ENCODE measurements around the gene SMC2.

Gene SMC2

DNA sequence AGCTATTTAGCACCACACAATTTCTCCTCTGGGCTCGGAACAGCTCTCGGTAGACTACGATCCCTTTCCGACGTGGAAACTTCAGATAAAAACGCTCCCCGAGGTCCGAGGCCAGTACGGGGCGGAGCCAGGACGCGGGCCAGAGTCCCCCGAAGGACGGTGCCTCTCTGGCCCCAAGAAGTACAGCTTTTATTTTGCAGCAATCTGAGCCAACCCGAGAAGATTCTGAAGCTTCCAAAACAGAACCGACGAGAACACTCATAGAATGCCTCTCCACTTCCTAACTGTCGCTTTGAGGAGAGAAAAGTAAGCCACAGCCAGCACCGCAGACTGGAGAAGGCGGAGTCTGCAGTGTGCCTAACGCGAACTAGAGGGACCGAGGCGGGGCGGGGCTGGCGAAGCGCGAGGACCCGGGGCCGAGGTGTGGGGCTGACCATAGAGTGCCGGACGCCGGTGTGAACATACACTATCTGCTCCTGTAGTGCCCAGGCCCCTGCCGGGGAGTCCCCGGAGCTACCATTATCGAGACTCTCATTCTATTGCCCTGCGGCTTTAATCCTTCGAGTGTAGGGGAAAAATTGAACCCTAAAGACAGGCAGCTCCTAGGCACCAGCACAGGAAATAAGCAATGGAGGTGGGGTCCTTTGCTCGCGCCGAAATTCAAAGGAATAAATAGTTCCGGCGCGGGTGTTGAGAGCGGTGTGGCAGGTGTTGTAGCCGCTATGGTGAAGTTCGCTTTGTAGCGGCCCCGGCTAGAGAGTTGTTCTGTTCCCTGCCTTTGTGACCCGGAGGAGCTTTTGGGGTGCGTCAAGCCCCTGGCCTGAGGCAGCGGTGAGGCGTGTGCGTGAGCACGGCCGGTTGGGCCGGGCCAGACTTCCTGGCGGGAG is at the start of gene SMC2:
Gene SMC2, plus strand, starts transcription at position 663 of the 887 bp plus-strand sequence. CDS start 1,076 bp downstream, outside the sequence.
- TF ChIP-seq, protein P1, sequence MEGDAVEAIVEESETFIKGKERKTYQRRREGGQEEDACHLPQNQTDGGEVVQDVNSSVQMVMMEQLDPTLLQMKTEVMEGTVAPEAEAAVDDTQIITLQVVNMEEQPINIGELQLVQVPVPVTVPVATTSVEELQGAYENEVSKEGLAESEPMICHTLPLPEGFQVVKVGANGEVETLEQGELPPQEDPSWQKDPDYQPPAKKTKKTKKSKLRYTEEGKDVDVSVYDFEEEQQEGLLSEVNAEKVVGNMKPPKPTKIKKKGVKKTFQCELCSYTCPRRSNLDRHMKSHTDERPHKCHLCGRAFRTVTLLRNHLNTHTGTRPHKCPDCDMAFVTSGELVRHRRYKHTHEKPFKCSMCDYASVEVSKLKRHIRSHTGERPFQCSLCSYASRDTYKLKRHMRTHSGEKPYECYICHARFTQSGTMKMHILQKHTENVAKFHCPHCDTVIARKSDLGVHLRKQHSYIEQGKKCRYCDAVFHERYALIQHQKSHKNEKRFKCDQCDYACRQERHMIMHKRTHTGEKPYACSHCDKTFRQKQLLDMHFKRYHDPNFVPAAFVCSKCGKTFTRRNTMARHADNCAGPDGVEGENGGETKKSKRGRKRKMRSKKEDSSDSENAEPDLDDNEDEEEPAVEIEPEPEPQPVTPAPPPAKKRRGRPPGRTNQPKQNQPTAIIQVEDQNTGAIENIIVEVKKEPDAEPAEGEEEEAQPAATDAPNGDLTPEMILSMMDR (IDR thresholded peaks at IDR 0.05; ENCODE audit: poor library complexity, severe bottlenecking), result no peak
- peak within 1 kb of the TSS; percentile 68 for H3K4me3 ChIP-seq (ENCODE audit: severe bottlenecking)
- DNase-seq (ENCODE audit: low spot score) (peak; percentile 93), ATAC-seq (ENCODE audit: low read depth) (peak; percentile 91)
- H3K9me3 ChIP-seq (ENCODE audit: severe bottlenecking), result no peaks in the 10 kb centered on the region
- H3K36me3 ChIP-seq (ENCODE audit: low read depth), result peaks cover 24% of the 10 kb centered on the region
- peak within 1 kb of the TSS; percentile 82 for H3K27ac ChIP-seq (ENCODE audit: poor library complexity, severe bottlenecking)
- peaks cover 6% of the 10 kb centered on the region for H3K4me1 ChIP-seq (ENCODE audit: insufficient read depth, poor library complexity, severe bottlenecking)
- no peaks in the 10 kb centered on the region for H3K27me3 ChIP-seq (ENCODE audit: insufficient read depth, poor library complexity, severe bottlenecking)

DNA sequence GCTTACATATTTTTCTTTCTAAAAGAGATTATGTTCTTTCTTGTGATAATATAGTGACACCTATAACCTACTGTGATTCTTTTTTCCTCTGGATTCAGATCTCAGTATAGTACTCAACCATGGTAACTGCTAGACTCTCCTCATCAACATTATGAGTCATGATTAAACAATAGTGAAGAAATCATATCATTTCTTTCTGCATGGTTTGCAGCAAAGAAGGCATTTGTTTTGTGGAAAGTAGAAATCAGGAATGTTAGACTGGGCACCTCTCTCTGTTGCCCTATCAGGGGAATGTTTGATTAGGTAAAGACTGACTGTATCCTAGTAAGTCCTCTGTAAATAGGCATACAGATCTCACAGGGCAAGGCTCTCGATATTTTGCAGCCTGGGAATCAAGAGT is 25.6 kb upstream of the SMC2 start:
- Histone ChIP-seq H3K4me3 (ENCODE audit: severe bottlenecking) (no peak overlapping the region), H3K9me3 (ENCODE audit: severe bottlenecking) (peaks cover 2% of the 10 kb centered on the region), H3K27ac (ENCODE audit: poor library complexity, severe bottlenecking) (no peak overlapping the region), H3K36me3 (ENCODE audit: low read depth) (no peaks in the 10 kb centered on the region), H3K27me3 (ENCODE audit: insufficient read depth, poor library complexity, severe bottlenecking) (no peaks in the 10 kb centered on the region), H3K4me1 (ENCODE audit: insufficient read depth, poor library complexity, severe bottlenecking) (no peaks in the 10 kb centered on the region)
- DNase-seq (ENCODE audit: low spot score) (no peak), ATAC-seq (ENCODE audit: low read depth) (peak; percentile 80)
- TF ChIP-seq, protein P1 (IDR thresholded peaks at IDR 0.05; ENCODE audit: poor library complexity, severe bottlenecking), result no peak

DNA sequence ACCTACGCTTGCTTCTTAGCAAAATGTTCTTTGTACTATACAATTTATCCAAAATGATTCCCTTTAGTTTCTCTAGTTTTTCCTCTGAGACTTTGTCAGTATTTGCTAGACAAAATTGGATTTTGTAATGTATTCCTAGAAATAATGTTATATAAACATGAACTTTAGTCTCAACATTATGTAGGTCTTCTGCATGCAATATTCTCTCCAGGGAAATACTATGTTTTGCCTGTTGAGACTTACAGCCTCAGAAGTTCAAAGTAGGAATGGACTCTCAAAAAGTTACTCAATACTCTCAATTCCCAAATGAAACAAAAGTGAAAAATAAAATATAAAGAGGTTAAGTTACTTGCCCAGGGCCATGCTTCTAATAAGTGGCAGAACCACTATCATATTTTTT is 24.8 kb upstream of the SMC2 start:
- H3K36me3 ChIP-seq (ENCODE audit: low read depth), result no peaks in the 10 kb centered on the region
- H3K27ac ChIP-seq (ENCODE audit: poor library complexity, severe bottlenecking), result no peak overlapping the region
- DNase-seq (ENCODE audit: low spot score) (no peak), ATAC-seq (ENCODE audit: low read depth) (no peak)
- TF ChIP-seq, protein P1 (IDR thresholded peaks at IDR 0.05; ENCODE audit: poor library complexity, severe bottlenecking), result no peak
- no peaks in the 10 kb centered on the region for H3K27me3 ChIP-seq (ENCODE audit: insufficient read depth, poor library complexity, severe bottlenecking)
- H3K4me1 ChIP-seq (ENCODE audit: insufficient read depth, poor library complexity, severe bottlenecking), result peaks cover 1% of the 10 kb centered on the region
- no peaks in the 10 kb centered on the region for H3K9me3 ChIP-seq (ENCODE audit: severe bottlenecking)
- H3K4me3 ChIP-seq (ENCODE audit: severe bottlenecking), result no peak overlapping the region

DNA sequence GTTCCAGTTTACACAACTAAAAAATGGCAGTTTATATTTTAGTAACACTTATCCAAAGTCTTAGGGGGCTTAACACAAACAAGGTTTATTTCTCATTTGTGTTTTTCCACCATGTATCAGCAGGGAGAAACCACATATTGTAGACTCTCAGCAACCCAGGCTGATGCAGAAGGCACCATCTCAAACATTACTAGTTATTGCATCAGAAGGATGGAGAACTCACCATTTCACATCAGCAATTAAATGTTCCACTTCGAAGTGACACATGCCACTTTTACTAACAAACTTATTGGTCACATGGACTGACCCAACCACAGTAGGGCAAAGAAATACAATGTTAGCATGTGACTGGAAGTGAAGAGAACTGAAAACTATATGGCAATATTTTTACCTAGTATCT is 22.5 kb upstream of the SMC2 start:
- Histone ChIP-seq H3K4me1 (ENCODE audit: insufficient read depth, poor library complexity, severe bottlenecking) (peaks cover 24% of the 10 kb centered on the region), H3K27ac (ENCODE audit: poor library complexity, severe bottlenecking) (no peak overlapping the region), H3K4me3 (ENCODE audit: severe bottlenecking) (no peak overlapping the region), H3K27me3 (ENCODE audit: insufficient read depth, poor library complexity, severe bottlenecking) (no peaks in the 10 kb centered on the region), H3K36me3 (ENCODE audit: low read depth) (no peaks in the 10 kb centered on the region), H3K9me3 (ENCODE audit: severe bottlenecking) (no peaks in the 10 kb centered on the region)
- DNase-seq (ENCODE audit: low spot score) (no peak), ATAC-seq (ENCODE audit: low read depth) (no peak)
- TF ChIP-seq, protein P1 (IDR thresholded peaks at IDR 0.05; ENCODE audit: poor library complexity, severe bottlenecking), result no peak
